Stimulated activated CD4-positive, alpha-beta T cell treated with anti-CD3 and anti-CD28 coated beads, Interleukin-1b, Interleukin-23, amount 100 ng/mL, for 48 hours (primary cell): Measurements from ENCODE around the gene DYRK1A.
"Not testable (repeated sequence)": the region's sequence is repeated elsewhere in the genome, so short reads cannot be mapped to it uniquely, and the experiment has no call there.

Source experiments
- DNase-seq: peaks from one replicate; pipeline ENCODE4 v3.0.0-alpha.2; 2020

The DYRK1A gene

DNA sequence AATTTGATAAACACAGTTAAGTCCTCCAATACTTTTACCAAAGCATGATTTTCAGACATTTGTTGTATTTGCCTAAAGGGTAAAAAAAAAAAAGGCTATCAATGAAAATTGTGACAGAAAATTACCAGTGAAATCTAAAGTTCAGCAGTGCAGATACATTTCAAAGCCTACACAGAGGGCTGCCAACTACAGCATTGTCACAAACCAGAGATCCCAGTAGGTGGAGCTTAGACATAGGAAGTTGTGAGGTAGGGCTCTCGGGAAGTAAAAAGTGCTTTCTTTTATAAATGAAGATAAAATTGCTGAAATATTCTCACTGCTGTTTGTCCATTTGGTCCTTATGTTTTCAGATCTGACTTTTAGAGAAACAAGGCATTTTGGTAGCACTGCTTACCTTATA is 123.0 kb downstream of the DYRK1A start:
- no peak for DNase-seq

DNA sequence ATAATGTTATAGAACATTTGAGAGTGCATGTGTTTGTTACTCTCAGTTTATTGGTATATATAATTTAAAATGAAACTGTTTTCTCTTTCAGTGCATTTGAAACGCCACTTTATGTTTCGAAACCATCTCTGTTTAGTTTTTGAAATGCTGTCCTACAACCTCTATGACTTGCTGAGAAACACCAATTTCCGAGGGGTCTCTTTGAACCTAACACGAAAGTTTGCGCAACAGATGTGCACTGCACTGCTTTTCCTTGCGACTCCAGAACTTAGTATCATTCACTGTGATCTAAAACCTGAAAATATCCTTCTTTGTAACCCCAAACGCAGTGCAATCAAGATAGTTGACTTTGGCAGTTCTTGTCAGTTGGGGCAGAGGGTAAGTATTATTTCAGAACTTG is 123.5 kb downstream of the DYRK1A start:
- DNase-seq: no peak

DNA sequence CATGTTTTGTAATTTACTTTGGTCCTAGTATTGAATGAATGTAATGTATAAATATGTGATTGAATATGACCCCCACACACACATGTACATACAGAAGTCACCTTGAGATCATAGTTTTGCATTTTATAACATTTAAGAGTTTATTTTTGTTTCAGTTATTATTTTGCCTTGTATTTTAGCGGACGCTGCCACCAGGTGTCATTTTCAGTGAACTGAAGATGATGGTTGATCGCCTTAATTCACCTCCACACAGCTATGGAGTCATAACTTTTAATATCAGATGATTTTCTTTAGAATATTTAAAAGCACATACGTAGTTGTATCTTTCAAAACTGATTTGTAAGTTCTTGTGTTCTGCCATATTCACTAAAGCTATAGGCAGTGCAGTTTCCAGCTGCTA is 130.4 kb downstream of the DYRK1A start:
- no peak for DNase-seq

GRCh38 chr21:37498664-37499063 is 132.1 kb downstream of the DYRK1A start:
- no peak for DNase-seq

GRCh38 chr21:37502947-37503346 is 136.4 kb downstream of the DYRK1A start:
- DNase-seq: no peak

GRCh38 chr21:37503848-37504467 is 137.4 kb downstream of the DYRK1A start:
- DNase-seq: peak; percentile 32

GRCh38 chr21:37505963-37506362 is 139.4 kb downstream of the DYRK1A start:
- DNase-seq: no peak

- DNase-seq: no peak
Observed at GRCh38 chr21:37507716-37508115, 141.1 kb downstream of the DYRK1A start.

- no peak for DNase-seq
Observed at GRCh38 chr21:37508341-37508740, 141.8 kb downstream of the DYRK1A start.

DNA sequence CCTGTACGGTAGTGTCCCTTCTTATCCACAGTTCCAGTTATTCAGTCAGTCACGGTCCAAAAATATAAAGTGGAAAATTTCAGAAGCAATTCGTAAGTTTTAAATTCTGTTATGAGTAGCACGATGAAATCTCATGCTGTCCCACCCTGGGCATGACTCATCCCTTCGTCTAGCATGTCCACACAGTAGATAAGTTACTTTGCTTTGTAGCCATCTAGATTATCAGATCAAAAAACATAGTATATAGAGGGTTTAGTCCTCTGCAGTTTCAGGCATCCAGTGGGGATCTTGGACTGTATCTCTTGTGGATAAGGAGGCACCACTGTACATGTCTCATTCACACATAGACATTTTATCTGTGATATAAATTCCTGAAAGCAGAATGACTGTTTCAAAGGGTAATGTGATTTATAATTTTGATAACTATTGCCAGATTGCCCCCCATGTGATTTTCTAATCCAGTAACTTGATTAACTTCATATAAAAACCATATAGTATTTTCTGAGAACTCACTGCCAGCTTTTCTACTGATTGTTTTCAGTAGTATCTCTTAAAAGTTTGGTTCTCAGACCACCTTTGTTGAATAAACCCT is 143.3 kb downstream of the DYRK1A start:
- DNase-seq: no peak

- DNase-seq: no peak
Observed at GRCh38 chr21:37511848-37512247, 145.3 kb downstream of the DYRK1A start.

GRCh38 chr21:37513383-37513782 is 146.8 kb downstream of the DYRK1A start:
- DNase-seq: no peak

GRCh38 chr21:37514038-37514667 is 147.6 kb downstream of the DYRK1A start:
- DNase-seq: no peak

- no peak for DNase-seq
Observed at GRCh38 chr21:37516998-37517397, 150.4 kb downstream of the DYRK1A start.

DNA sequence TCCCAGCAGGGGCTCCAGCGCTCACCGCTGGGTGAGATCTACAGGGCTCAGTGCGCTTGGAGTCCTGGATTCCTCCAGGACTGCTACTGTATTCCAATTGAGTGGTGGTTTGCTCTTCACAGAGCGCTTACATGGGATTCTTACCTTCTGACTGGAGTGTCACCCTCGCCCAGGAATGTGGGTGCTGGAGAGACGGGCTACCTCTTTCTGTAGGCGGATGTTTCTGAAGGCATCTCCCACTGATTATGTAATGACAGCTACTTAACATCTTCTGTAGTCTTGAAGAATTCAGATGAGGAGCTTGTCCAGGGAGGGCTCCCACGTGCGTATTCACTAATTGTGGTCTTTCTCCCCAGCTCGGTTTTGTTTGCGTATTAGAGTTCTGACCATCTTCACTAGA is 154.2 kb downstream of the DYRK1A start:
- no peak for DNase-seq

DNA sequence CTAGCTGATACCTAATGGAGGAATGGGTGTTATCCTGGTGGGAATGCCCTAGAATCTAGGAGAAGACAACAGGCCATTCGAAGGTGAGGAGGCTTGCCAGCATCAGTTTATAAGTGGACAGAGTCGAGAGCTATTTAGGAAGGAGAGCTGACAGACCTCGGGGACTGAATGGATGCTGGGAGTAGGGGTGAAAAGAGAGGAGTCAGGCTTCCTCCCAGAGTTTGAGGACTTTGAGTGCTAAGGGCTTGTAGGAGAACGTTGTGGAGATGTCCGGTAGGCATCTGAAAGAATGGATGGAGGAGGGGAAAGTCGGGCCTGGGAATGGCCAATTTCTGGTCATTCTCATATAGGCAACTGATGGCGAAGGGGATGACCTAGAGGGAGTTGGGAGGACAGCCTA is 155.1 kb downstream of the DYRK1A start:
- DNase-seq: no peak

- DNase-seq: no peak
Observed at GRCh38 chr21:37522641-37523295, 156.2 kb downstream of the DYRK1A start.

- not testable (repeated sequence) for DNase-seq
Observed at GRCh38 chr21:37524944-37525343, 158.4 kb downstream of the DYRK1A start.

DNA sequence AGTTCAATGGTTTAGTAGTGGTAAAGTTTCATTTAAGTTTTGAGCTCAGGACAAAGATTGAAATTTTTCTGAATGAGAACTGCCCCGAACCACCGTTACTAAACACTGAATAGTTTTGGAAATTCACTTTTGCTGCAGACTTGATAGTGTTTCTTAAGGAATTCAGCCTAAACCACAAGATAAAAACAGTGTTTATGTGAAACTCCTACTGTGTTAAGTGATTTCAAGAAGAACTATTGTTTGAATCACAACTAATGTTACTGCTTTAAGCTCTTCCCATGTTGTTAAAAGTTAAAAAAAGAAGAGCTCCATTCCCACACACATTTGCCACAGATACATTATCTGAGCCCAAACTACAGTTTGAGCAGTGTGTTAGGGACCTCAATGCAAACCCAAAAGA is 159.2 kb downstream of the DYRK1A start:
- no peak for DNase-seq

- no peak for DNase-seq
Observed at GRCh38 chr21:37527103-37527502, 160.5 kb downstream of the DYRK1A start.

DNA sequence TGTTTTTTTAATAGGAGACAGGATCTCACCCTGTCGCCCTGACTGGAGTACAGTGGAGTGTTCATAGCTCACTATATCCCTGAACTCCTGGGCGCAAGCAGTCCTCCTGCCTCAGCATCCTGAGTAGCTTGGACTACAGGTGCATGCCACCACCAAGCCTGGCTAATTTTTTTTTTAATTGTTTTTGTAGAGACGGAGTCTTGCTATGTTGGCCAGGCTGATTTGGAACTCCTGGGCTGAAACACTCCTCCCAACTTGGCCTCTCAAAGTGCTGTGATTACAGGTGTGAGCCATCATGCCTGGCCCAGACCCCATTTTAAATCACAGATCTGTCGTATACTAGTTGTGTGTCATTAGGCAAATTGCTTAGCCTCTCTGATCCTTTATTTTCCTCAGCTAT is 161.1 kb downstream of the DYRK1A start:
- DNase-seq: no peak

DNA sequence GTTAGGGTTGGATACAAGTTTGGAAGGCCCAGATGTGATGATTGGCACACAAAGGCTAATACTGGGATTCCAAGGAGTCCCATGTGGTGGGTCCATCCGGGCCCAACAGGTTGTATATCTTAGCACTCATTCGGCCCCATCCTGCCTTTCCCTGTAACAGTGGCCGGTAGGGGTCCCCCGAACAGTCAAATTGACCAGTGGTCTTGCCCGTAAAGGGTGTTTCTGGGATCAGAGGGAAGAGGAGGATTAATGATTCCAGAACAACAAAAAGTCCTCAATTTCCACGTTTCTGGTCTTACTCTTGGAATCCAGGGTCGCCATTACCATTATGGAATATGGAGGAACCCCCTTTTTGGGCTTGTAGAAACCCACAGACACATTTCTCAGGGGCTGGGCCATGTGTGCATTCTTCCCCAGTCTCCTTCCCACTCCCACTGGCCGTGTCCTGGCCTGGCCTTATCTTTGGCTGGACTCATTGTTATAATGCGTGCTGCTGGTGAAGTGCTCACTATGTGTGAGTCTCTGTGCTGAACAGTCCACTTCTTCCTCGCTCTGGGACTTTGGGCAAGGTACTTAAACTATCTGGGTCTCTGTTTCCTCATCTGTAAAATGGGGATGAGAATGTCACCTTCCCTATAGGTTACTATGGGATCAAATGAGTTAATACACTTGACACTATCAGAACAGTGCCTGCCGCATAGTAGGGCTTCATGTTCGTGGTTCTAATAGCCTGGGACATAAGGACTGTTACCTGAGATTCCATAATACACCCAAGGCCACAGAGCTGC is 161.8 kb downstream of the DYRK1A start:
- DNase-seq: no peak

GRCh38 chr21:37529649-37530048 is 163.1 kb downstream of the DYRK1A start:
- no peak for DNase-seq
